ENCODE results near the gene TRNAU1AP. TPM values are rescaled to one million over a fixed set of nuclear protein-coding genes. Genes with fewer than 3 reads are reported as not detected.

Gene TRNAU1AP
- total and polyA plus RNA-seq, 2 of the 13 experiments (the other 11 are each of a cell fraction or from before 2014, with no cell fraction given) = 29.0 to 42.9 TPM

DNA sequence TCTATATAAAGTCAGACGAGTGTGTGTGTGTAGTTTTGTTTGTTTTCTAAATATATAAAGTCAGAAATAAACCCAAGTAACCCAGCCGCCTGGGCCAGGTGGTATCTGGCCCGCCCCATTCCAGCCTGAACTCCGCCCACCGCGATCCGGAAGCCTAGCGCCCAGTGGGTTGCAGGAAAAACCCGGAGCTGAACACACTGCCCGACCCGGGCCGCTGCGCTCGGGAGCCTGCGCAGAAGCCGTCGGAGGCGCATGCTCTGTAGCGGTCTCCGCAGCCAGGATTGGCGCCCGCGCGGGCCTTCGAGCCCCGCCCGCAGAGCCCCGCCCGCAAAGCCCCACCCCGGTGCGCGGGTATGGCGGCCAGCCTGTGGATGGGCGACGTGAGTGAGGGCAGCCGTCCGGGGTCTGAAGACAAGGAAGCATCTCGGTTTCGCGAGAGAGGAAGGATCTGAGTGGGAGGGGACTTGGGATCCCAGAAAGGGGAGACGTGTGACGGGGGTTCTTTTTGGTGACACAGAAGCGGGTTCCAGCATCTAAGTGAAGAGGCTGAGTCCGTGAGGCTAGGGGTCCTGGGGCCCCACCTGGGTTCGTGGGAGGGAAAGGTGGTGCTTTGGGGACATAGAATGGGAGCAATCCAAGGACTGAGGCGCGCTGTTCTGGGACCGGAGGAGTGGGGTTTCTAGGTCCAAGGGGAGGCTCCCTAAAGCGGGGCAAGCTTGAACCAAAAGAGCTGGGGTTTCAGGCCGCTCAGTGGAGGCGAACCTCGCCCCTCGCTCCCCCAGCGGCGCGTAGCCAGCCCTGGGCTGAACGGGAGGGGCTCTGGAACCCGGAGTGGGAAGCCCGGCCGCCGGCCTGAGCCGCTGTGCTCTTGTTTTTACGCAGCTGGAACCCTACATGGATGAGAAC is at the start of gene TRNAU1AP (continued):
- TF ChIP-seq, protein P1, sequence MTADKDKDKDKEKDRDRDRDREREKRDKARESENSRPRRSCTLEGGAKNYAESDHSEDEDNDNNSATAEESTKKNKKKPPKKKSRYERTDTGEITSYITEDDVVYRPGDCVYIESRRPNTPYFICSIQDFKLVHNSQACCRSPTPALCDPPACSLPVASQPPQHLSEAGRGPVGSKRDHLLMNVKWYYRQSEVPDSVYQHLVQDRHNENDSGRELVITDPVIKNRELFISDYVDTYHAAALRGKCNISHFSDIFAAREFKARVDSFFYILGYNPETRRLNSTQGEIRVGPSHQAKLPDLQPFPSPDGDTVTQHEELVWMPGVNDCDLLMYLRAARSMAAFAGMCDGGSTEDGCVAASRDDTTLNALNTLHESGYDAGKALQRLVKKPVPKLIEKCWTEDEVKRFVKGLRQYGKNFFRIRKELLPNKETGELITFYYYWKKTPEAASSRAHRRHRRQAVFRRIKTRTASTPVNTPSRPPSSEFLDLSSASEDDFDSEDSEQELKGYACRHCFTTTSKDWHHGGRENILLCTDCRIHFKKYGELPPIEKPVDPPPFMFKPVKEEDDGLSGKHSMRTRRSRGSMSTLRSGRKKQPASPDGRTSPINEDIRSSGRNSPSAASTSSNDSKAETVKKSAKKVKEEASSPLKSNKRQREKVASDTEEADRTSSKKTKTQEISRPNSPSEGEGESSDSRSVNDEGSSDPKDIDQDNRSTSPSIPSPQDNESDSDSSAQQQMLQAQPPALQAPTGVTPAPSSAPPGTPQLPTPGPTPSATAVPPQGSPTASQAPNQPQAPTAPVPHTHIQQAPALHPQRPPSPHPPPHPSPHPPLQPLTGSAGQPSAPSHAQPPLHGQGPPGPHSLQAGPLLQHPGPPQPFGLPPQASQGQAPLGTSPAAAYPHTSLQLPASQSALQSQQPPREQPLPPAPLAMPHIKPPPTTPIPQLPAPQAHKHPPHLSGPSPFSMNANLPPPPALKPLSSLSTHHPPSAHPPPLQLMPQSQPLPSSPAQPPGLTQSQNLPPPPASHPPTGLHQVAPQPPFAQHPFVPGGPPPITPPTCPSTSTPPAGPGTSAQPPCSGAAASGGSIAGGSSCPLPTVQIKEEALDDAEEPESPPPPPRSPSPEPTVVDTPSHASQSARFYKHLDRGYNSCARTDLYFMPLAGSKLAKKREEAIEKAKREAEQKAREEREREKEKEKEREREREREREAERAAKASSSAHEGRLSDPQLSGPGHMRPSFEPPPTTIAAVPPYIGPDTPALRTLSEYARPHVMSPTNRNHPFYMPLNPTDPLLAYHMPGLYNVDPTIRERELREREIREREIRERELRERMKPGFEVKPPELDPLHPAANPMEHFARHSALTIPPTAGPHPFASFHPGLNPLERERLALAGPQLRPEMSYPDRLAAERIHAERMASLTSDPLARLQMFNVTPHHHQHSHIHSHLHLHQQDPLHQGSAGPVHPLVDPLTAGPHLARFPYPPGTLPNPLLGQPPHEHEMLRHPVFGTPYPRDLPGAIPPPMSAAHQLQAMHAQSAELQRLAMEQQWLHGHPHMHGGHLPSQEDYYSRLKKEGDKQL (CRISPR knock-in tag; IDR thresholded peaks at IDR 0.05; ENCODE audit: low read depth) = no peak; the same call in none of the 2 replicates
- peak; percentile 50; the same call in 1 of the 2 replicates for TF ChIP-seq FOXK1 (CRISPR knock-in tag; IDR thresholded peaks at IDR 0.05; ENCODE audit: borderline replicate concordance, low read depth)
- TF ChIP-seq, protein P2, sequence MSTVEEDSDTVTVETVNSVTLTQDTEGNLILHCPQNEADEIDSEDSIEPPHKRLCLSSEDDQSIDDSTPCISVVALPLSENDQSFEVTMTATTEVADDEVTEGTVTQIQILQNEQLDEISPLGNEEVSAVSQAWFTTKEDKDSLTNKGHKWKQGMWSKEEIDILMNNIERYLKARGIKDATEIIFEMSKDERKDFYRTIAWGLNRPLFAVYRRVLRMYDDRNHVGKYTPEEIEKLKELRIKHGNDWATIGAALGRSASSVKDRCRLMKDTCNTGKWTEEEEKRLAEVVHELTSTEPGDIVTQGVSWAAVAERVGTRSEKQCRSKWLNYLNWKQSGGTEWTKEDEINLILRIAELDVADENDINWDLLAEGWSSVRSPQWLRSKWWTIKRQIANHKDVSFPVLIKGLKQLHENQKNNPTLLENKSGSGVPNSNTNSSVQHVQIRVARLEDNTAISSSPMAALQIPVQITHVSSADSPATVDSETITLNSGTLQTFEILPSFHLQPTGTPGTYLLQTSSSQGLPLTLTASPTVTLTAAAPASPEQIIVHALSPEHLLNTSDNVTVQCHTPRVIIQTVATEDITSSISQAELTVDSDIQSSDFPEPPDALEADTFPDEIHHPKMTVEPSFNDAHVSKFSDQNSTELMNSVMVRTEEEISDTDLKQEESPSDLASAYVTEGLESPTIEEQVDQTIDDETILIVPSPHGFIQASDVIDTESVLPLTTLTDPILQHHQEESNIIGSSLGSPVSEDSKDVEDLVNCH (CRISPR knock-in tag; IDR thresholded peaks at IDR 0.05) = no peak
- no peak for TF ChIP-seq NR2C2 (CRISPR knock-in tag; IDR thresholded peaks at IDR 0.05; ENCODE audit: borderline replicate concordance)
- TF ChIP-seq, protein P3, sequence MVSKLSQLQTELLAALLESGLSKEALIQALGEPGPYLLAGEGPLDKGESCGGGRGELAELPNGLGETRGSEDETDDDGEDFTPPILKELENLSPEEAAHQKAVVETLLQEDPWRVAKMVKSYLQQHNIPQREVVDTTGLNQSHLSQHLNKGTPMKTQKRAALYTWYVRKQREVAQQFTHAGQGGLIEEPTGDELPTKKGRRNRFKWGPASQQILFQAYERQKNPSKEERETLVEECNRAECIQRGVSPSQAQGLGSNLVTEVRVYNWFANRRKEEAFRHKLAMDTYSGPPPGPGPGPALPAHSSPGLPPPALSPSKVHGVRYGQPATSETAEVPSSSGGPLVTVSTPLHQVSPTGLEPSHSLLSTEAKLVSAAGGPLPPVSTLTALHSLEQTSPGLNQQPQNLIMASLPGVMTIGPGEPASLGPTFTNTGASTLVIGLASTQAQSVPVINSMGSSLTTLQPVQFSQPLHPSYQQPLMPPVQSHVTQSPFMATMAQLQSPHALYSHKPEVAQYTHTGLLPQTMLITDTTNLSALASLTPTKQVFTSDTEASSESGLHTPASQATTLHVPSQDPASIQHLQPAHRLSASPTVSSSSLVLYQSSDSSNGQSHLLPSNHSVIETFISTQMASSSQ (IDR thresholded peaks at IDR 0.05; ENCODE audit: low read depth) = 0 out of 2 replicates have a peak, but pooled peaks have one; percentile 12
- TF ChIP-seq, protein P3 (CRISPR knock-in tag; IDR thresholded peaks at IDR 0.05; ENCODE audit: borderline replicate concordance) = peak; percentile 61; the same call in 1 of the 2 replicates
- no peak; the same call in 1 of the 2 replicates for TF ChIP-seq ZNF367 (CRISPR knock-in tag; IDR thresholded peaks at IDR 0.05; ENCODE audit: borderline replicate concordance)
- no peak for TF ChIP-seq CREM (IDR thresholded peaks at IDR 0.05)
- TF ChIP-seq CREM (CRISPR knock-in tag; IDR thresholded peaks at IDR 0.05) = no peak
- TF ChIP-seq ZFP1 (CRISPR knock-in tag; IDR thresholded peaks at IDR 0.05) = no peak
- peak; percentile 70; the same call in 1 of the 2 replicates for TF ChIP-seq ZNF567 (CRISPR knock-in tag; IDR thresholded peaks at IDR 0.05; ENCODE audit: borderline replicate concordance)
- TF ChIP-seq GPN1 (CRISPR knock-in tag; IDR thresholded peaks at IDR 0.05; ENCODE audit: borderline replicate concordance) = no peak
- TF ChIP-seq MAZ (IDR thresholded peaks at IDR 0.05; ENCODE audit: borderline replicate concordance, low read depth, low read length) = peak; percentile 100
- TF ChIP-seq MAZ (CRISPR knock-in tag; IDR thresholded peaks at IDR 0.05; ENCODE audit: low read depth) = peak; percentile 99
- peak; percentile 68 for TF ChIP-seq SALL1 (CRISPR knock-in tag; IDR thresholded peaks at IDR 0.05)
